ACHN (cell line): ENCODE data around the gene PSTPIP1.
"Not testable (repeated sequence)": the region's sequence is repeated elsewhere in the genome, so short reads cannot be mapped to it uniquely, and the experiment has no call there.

Source experiments
- DNase-seq: peaks from one replicate; pipeline ENCODE4 v3.0.0-alpha.2; 2015
- in situ Hi-C: cut with HindIII; loops from 2 replicates; pipeline ENCODE4 v1.10.0; 2017; ENCODE audit warnings: low sequenced_read_pairs, low pct_ligation_motif_present, low pct_unique_long_range_greater_than_20kb

Gene PSTPIP1

GRCh38 chr15:76994971-76995945, at the start of gene PSTPIP1:
TSS of gene PSTPIP1 (plus strand) at chr15:76995126. CDS start at chr15:76995574, 448 bp downstream.
- no peak for DNase-seq
- in situ Hi-C loops, result no loop called here

- in situ Hi-C loops, result no loop called here
- no peak for DNase-seq
These were observed 49.3 kb upstream of the PSTPIP1 start for GRCh38 chr15:76945494-76946093.

DNA sequence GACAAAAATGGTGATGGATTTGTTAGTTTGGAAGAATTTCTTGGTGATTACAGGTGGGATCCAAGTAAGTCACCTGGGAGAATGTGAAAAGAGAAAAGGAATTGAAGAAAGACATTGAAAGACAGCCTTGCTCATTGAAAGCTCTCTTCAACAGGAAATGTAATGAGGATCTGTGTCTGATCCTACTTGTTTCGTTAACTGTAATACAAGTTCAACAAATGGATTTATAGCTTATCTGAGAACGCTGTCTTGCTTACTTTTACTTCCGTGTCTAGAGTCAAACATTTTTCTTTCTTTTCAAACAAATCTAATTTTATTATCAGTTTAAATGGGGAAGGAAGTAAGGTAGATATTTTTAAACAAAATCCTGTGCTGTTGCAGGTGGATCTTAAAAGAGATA, 47.5 kb upstream of the PSTPIP1 start:
- in situ Hi-C loops, result no loop called here
- no peak for DNase-seq

- no peak for DNase-seq
- in situ Hi-C loops, result no loop called here
These were observed 43.7 kb upstream of the PSTPIP1 start for GRCh38 chr15:76951220-76951619.

- DNase-seq, result no peak
- in situ Hi-C loops, result no loop called here
These were observed 41.0 kb upstream of the PSTPIP1 start for GRCh38 chr15:76953913-76954312.

GRCh38 chr15:76954744-76955143, 40.2 kb upstream of the PSTPIP1 start:
- in situ Hi-C loops, result no loop called here
- no peak for DNase-seq

DNA sequence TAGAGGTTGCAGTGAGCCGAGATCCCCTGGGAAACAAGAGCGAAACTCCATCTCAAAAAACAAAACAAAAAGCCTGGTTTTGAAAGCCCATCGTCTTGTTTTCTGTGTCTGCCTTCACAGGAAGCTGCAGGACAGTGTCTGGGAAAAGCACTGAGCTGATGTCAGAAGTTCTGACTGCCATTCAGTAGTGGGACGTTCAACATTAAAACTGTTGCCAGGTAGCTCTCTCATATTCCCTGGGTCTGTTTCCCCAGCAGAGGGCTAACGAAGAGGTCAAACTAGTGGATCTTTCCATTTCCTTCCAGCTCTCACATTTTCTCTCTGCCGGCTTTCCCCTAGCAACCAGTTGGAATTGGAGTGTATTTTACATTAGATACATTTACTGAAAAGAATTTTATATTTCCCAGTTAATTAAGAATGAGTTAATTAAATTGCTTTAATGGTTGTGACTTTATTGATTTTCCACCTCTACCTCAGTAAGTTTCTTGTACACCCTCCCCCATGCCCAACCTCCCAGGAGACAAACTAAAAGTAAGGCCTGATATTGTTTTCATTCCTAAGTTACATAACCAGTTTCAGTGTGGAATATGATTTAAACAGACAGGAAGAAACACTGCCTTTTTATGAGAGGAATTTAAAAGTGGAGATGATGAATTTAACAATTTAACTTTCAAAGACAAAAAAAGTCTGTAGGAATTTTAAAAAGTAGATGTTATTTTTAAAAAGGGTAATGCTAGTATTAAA, 33.5 kb upstream of the PSTPIP1 start:
- DNase-seq, result no peak
- in situ Hi-C loops, result no loop called here

DNA sequence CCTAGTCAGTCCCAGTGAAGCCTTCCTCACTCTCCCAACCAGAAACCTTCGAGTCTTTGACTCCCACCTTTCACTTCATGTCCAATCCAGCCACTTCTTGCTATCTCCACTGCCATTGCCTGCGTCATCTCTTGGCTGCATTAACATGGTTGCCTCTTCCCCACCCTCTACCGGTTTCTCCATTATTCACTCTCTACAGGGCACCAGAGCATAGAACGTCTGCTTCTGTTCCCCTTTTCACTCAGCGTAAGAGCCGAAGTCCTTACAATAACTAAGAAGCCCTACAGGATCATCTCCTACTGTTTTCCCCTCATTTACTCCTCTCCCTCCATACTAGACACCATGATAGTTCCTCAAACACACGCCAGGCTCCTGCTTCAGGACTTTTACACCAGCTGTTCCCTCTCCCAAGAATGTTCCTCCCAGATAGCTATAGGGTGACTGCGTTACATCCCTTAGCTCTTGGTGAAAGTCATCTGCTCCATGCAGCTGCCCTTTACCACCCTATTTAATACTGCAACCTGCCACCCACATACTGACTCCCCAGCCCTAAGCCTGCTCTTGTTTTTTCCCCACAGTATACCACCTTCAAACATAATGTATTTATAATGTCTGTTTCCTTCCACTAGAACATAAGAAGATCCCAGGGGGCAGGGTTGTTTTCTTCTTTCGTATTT, 32.5 kb upstream of the PSTPIP1 start:
- no peak for DNase-seq
- in situ Hi-C loops, result no loop called here

- in situ Hi-C loops, result no loop called here
- DNase-seq, result no peak
These were observed 31.3 kb upstream of the PSTPIP1 start for GRCh38 chr15:76963596-76963995.

GRCh38 chr15:76964157-76964556, 30.8 kb upstream of the PSTPIP1 start:
- no peak for DNase-seq

GRCh38 chr15:76966051-76966450, 28.9 kb upstream of the PSTPIP1 start:
- DNase-seq, in situ Hi-C loops: not testable (repeated sequence)

More at GRCh38 chr15:76964157-76964556, 30.8 kb upstream of the PSTPIP1 start:
- in situ Hi-C loops, result no loop called here

GRCh38 chr15:76967067-76967466, 27.9 kb upstream of the PSTPIP1 start:
- in situ Hi-C loops, result no loop called here
- DNase-seq, result no peak

- DNase-seq, result peak; percentile 2
- in situ Hi-C loops, result no loop called here
These were observed 26.6 kb upstream of the PSTPIP1 start for GRCh38 chr15:76968306-76968705.

DNA sequence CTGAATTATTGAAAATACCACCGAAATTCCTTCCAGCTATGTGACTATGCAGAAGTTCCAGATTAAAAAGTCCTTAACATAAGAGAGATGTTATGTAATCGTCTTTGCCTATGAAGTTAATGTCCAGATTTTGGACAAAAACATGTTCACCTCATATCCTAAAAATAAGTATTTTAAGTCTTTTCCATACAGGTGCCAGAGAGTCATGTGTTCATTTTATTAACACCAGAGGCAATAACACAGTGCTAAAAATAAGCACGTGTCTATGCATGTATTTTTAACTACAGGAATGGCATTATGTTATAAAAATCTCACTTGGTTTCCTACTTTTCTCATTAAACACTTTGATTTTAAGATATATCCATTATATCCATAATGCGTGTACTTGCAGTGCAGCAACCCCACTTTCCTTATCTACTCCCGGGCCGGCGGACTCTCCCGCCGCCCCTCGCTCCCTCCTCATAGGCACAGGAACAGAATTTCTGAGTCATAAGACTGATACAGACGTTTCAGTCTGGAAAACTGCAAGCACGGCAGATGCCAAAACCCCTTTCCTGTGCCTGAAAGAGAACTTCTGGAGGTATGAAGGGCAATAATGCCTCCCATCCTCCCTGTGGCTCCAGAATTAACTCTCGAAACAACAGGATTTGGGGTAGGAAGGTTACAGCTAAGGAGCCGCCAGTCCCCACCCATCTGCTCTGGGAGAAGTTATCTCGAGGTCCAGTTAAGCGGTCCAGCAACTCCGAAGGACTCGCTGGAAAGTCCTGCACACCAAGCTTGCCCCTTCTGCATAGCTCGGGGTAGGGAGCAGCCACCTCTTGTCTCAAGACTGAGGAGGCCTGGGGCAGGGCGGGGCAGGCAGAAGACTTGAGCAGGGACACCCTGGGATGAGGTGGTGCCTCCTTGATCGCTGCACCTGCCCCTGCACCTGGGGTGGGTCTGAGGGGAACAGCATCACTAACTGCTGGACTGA, 22.3 kb upstream of the PSTPIP1 start:
- DNase-seq, result no peak

DNA sequence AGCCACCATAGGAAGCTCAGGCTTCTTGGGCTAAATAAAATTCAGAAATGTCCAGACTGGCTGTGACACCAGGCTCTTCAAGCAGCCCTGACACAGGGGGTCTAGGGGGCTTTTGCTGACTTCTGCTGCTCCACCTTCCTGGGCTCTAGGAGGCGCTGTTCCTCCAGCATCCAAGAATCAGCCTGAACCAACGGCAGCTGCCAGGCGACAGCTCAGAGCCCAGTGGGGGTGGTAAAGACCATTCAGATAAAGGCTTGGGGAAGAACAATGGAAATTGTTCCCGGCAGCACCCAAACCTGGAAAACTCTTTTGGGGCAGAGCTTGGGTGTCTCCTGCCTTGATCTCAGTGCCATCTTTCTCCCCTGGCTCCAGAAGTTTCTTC, 21.6 kb upstream of the PSTPIP1 start:
- peak; percentile 21 for DNase-seq
- in situ Hi-C loops, result no loop called here

More for the DNA sequence above, 22.3 kb upstream of the PSTPIP1 start:
- in situ Hi-C loops, result no loop called here

DNA sequence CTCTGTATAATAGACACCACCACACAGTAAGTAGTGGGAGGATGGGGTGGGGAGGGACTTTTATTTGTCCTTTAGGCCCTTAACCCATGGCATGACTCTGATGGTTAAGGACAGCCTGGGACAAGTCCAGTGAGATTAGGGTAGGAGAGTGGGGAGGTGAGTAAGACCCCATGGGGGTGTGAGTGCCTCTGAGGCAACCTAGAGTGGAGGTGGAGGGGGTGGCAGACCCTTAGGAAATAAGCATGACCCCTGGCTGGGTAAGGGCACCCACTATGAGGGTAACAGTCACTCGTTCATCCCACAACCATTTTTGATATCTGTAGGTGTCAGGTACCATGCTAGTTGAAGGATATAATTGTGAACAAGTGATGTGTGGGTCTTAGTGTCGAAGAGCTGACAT, 21.0 kb upstream of the PSTPIP1 start:
- in situ Hi-C loops, result no loop called here
- DNase-seq, result no peak

- in situ Hi-C loops, result no loop called here
- no peak for DNase-seq
These were observed 20.4 kb upstream of the PSTPIP1 start for GRCh38 chr15:76974456-76975036.
